Esophagus squamous epithelium (tissue), 5 donors: ENCODE measurements around the gene WNT1. TPM values are rescaled to one million over a fixed set of nuclear protein-coding genes. Genes with fewer than 3 reads are reported as not detected.

ENCODE experiments used
- DNase-seq: peaks from one replicate; lab custom pipeline; 2025; lab: John Stamatoyannopoulos, UW
- H3K27ac ChIP-seq, 4 donors: fragments of 200-600 bp; sonication (generic); one replicate each; pipeline ENCODE4 v1.5.1; 2016 to 2019; ENCODE audit warnings: mild to moderate bottlenecking in 1 of 4
- H3K27me3 ChIP-seq, 4 donors: fragments of 200-600 bp; sonication (generic); 1 replicate in 3 of 4; 2 replicates in 1 of 4; pipeline versions ENCODE4 v1.5.1 to v1.6.0; 2017 to 2021; ENCODE audit warnings: antibody characterized with exemption in 1 of 4
- H3K36me3 ChIP-seq, 3 donors: fragments of 200-600 bp; sonication (generic); one replicate each; pipeline ENCODE4 v1.5.1; 2016 to 2019
- H3K4me1 ChIP-seq, 3 donors: fragments of 200-600 bp; sonication (generic); one replicate each; pipeline ENCODE4 v1.5.1; 2017 to 2019
- H3K4me3 ChIP-seq, 4 donors: fragments of 200-600 bp; sonication (generic); 1 replicate in 3 of 4; 2 replicates in 1 of 4; pipeline ENCODE4 v1.5.1; 2016 to 2019; ENCODE audit warnings: mild to moderate bottlenecking in 2 of 4, moderate library complexity in 1 of 4
- H3K9me3 ChIP-seq, 3 donors: fragments of 200-600 bp; sonication (generic); one replicate each; pipeline ENCODE4 v1.5.1; 2016 to 2019
- POLR2A ChIP-seq, 4 donors: fragments of 450-650 bp; IDR thresholded peaks; one replicate each; pipeline ENCODE4 v1.6.1; 2017; ENCODE audit warnings: antibody characterized with exemption in 4 of 4, mild to moderate bottlenecking in 4 of 4, moderate library complexity in 3 of 4
- WGBS, 2 donors: methylation state at CpG; one replicate each; pipeline ENCODE4 v1.1.5; 2018; 5-methylcytosine and 5-hydroxymethylcytosine counted together
- intact Hi-C: fragments of 100-400 bp; cut with DNase I; formaldehyde crosslinking; loops from one replicate; pipeline ENCODE4 v1.15.0; 2022
- total RNA-seq, 4 donors: library from RNA; depleted of rRNA; stranded (reverse); fragments of >200 nt; gene quantifications; one replicate each; pipeline ENCODE4 v1.1.0, GENCODE V29; 2016
- TF ChIP-seq, protein P1 (sequence below), 6 experiments: fragments of 450-650 bp in 4 of 6; fragments of 200-600 bp in 2 of 6; sonication (generic) in 2 of 6; IDR thresholded peaks; one replicate each; pipeline ENCODE4 v1.5.1; 2016 to 2019; ENCODE audit warnings: antibody characterized with exemption in 6 of 6, mild to moderate bottlenecking in 4 of 6, moderate library complexity in 4 of 6
- donor health status: DM: yes; HTN: yes; CAD: no.

Gene WNT1
- total RNA-seq, 4 donors from 2014 or later = 0.41 TPM; not detected in 3

GRCh38 chr12:49023812-49024211 lies 45.7 kb downstream of the WNT1 start:
- no peak for DNase-seq
- H3K36me3 ChIP-seq = peaks cover 48 to 89% (median 64%) of the 10 kb centered on the region in 3 donors
- intact Hi-C loops = no loop called here
- H3K4me3 ChIP-seq = no peak overlapping the region
- H3K9me3 ChIP-seq = no peaks in the 10 kb centered on the region
- peaks cover 0 to 11% (median 8%) of the 10 kb centered on the region in 3 donors for H3K4me1 ChIP-seq
- TF ChIP-seq, protein P1, sequence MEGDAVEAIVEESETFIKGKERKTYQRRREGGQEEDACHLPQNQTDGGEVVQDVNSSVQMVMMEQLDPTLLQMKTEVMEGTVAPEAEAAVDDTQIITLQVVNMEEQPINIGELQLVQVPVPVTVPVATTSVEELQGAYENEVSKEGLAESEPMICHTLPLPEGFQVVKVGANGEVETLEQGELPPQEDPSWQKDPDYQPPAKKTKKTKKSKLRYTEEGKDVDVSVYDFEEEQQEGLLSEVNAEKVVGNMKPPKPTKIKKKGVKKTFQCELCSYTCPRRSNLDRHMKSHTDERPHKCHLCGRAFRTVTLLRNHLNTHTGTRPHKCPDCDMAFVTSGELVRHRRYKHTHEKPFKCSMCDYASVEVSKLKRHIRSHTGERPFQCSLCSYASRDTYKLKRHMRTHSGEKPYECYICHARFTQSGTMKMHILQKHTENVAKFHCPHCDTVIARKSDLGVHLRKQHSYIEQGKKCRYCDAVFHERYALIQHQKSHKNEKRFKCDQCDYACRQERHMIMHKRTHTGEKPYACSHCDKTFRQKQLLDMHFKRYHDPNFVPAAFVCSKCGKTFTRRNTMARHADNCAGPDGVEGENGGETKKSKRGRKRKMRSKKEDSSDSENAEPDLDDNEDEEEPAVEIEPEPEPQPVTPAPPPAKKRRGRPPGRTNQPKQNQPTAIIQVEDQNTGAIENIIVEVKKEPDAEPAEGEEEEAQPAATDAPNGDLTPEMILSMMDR (IDR thresholded peaks at IDR 0.05) = no peak
- no peak for TF ChIP-seq POLR2A (IDR thresholded peaks at IDR 0.05)
- WGBS, 2 donors = 94 to 100% methylated on average over 1 to 2 of the region's 2 CpGs
- no peaks in the 10 kb centered on the region for H3K27me3 ChIP-seq
- no peak overlapping the region for H3K27ac ChIP-seq

- Histone ChIP-seq H3K9me3 (no peaks in the 10 kb centered on the region), H3K4me1 (peaks cover 0 to 5% (median 1%) of the 10 kb centered on the region in 3 donors), H3K36me3 (peaks cover 54 to 96% (median 71%) of the 10 kb centered on the region in 3 donors), H3K4me3 (no peak overlapping the region), H3K27ac (no peak overlapping the region), H3K27me3 (no peaks in the 10 kb centered on the region)
- no peak for DNase-seq
- WGBS, 2 donors = 70 to 82% methylated on average over 4 to 11 of the region's 12 CpGs
- no peak for TF ChIP-seq POLR2A (IDR thresholded peaks at IDR 0.05)
- TF ChIP-seq, protein P1 (IDR thresholded peaks at IDR 0.05) = no peak
- intact Hi-C loops = no loop called here
These were observed 46.4 kb downstream of the WNT1 start for GRCh38 chr12:49024543-49024942.

GRCh38 chr12:49025463-49025862 lies 47.3 kb downstream of the WNT1 start:
- H3K9me3 ChIP-seq = no peaks in the 10 kb centered on the region
- H3K27me3 ChIP-seq = no peaks in the 10 kb centered on the region
- no peaks in the 10 kb centered on the region for H3K4me1 ChIP-seq
- intact Hi-C loops = no loop called here
- WGBS, 2 donors = 90 to 94% methylated on average over 4 of the region's 4 CpGs
- no peak overlapping the region for H3K4me3 ChIP-seq
- peaks cover 54 to 100% (median 71%) of the 10 kb centered on the region in 3 donors for H3K36me3 ChIP-seq
- no peak overlapping the region for H3K27ac ChIP-seq
- TF ChIP-seq POLR2A (IDR thresholded peaks at IDR 0.05) = no peak
- TF ChIP-seq, protein P1 (IDR thresholded peaks at IDR 0.05) = no peak
- no peak for DNase-seq

GRCh38 chr12:49026101-49026500 lies 48.0 kb downstream of the WNT1 start:
- Histone ChIP-seq H3K9me3 (no peaks in the 10 kb centered on the region), H3K4me1 (no peaks in the 10 kb centered on the region), H3K27ac (no peak overlapping the region), H3K4me3 (no peak overlapping the region), H3K27me3 (no peaks in the 10 kb centered on the region), H3K36me3 (peaks cover 61 to 100% (median 76%) of the 10 kb centered on the region in 3 donors)
- 92 to 93% methylated on average over 13 to 15 of the region's 21 CpGs for WGBS, 2 donors
- TF ChIP-seq, protein P1 (IDR thresholded peaks at IDR 0.05) = no peak
- TF ChIP-seq POLR2A (IDR thresholded peaks at IDR 0.05) = no peak
- intact Hi-C loops = no loop called here
- no peak for DNase-seq

DNA sequence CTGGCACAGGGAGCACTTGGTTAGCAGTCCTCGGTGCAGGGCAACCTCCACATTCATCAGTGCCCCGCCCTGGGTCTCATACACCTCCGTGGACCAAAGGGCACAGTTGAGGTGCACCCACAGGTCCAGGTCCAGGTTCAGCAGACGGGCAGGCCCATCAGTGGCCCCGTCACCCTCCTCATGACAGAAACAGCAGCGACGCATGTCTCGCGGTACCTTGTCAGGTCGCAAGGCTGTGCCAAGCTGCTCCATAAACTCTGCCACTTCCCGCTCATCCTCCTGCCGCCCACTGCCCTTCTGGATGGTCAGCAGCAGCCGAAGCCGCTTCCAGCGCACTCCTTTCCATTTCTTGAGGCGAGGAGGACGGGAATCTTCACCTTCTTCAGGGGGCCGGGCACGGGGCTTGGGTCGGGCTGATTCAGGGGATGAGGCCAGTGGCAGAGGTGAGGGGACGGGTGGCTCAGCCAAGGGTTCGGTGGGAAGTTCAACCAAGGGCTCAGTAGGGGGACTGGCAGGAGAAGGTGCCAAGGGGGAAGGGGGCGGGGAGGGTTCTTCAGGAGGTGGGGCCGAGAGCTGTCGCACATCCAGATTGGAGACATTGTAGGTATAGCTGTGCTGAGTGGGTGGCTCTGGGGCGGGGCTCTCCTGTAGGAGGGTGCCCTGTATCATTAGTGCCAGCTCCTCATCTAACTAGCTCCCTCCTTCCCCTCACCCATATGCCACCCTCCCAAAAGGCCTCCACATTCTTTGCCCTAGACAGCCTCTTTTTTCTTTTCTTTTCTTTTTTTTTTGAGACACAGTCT lies 48.8 kb downstream of the WNT1 start:
- H3K9me3 ChIP-seq = no peaks in the 10 kb centered on the region
- 89 to 96% methylated on average over 4 to 10 of the region's 26 CpGs for WGBS, 2 donors
- no peaks in the 10 kb centered on the region for H3K27me3 ChIP-seq
- H3K4me3 ChIP-seq = no peak overlapping the region
- intact Hi-C loops = no loop called here
- H3K4me1 ChIP-seq = no peaks in the 10 kb centered on the region
- DNase-seq = no peak
- H3K27ac ChIP-seq = no peak overlapping the region
- peaks cover 62 to 100% (median 77%) of the 10 kb centered on the region in 3 donors for H3K36me3 ChIP-seq
- TF ChIP-seq, protein P1 (IDR thresholded peaks at IDR 0.05) = no peak
- TF ChIP-seq POLR2A (IDR thresholded peaks at IDR 0.05) = no peak
